GM12875 (cell line): ENCODE measurements around the gene LHX1.

Experiments
- H3K4me3 ChIP-seq: one replicate; pipeline ENCODE4 v1.5.1; 2011; ENCODE audit warnings: low read depth, low read length, control low read depth
- CTCF ChIP-seq: IDR thresholded peaks from 2 replicates; pipeline ENCODE4 v1.5.1; 2011; ENCODE audit warnings: low read depth, mild to moderate bottlenecking, control low read depth, inconsistent platforms, low read length, moderate library complexity, borderline replicate concordance; ENCODE audit not compliant: insufficient read depth

LHX1 gene

GRCh38 chr17:36894925-36895324, 42.4 kb upstream of the LHX1 start:
- no peak for TF ChIP-seq CTCF
- no peak overlapping the region for H3K4me3 ChIP-seq

GRCh38 chr17:36899250-36900159, 37.8 kb upstream of the LHX1 start:
- TF ChIP-seq CTCF, result no peak
- H3K4me3 ChIP-seq, result no peak overlapping the region

- TF ChIP-seq CTCF, result no peak
Observed at GRCh38 chr17:36900160-36900512, 37.1 kb upstream of the LHX1 start.

GRCh38 chr17:36901506-36901905, 35.8 kb upstream of the LHX1 start:
- TF ChIP-seq CTCF, result no peak

More at GRCh38 chr17:36900160-36900512, 37.1 kb upstream of the LHX1 start:
- H3K4me3 ChIP-seq, result no peak overlapping the region

GRCh38 chr17:36907407-36907806, 29.9 kb upstream of the LHX1 start:
- TF ChIP-seq CTCF, result no peak
- H3K4me3 ChIP-seq, result no peak overlapping the region

More at GRCh38 chr17:36901506-36901905, 35.8 kb upstream of the LHX1 start:
- H3K4me3 ChIP-seq, result no peak overlapping the region

- no peak overlapping the region for H3K4me3 ChIP-seq
Observed at GRCh38 chr17:36910513-36910912, 26.8 kb upstream of the LHX1 start.

More at GRCh38 chr17:36910513-36910912, 26.8 kb upstream of the LHX1 start:
- TF ChIP-seq CTCF, result no peak
